Naive B cell (primary cell): ENCODE measurements around the gene ZNF516. TPM values are rescaled to one million over a fixed set of nuclear protein-coding genes. Genes with fewer than 3 reads are reported as not detected.

Experiments
- ATAC-seq, 2 donors: fragments of 150-1000 bp; cut with Tn5 transposase; 2 replicates each; pipeline ENCODE4 v1.10.0; 2021; ENCODE audit warnings: low read depth in 2 of 2, mild to moderate bottlenecking in 2 of 2, moderate library complexity in 2 of 2
- DNase-seq: peaks from one replicate; pipeline ENCODE4 v3.0.0; 2022
- H3K27ac Mint-ChIP-seq, 6 donors: one replicate each; pipeline ENCODE4 v1.8.0; 2020 to 2022; ENCODE audit warnings: mild to moderate bottlenecking in 6 of 6, mixed read lengths in 6 of 6, moderate library complexity in 5 of 6, inconsistent platforms in 2 of 6
- H3K27me3 Mint-ChIP-seq, 3 donors: one replicate each; pipeline ENCODE4 v1.8.0; 2021 to 2022; ENCODE audit warnings: mixed read lengths in 3 of 3, mild to moderate bottlenecking in 1 of 3
- H3K36me3 Mint-ChIP-seq, 2 donors: one replicate each; pipeline ENCODE4 v1.8.0; 2020 to 2022; ENCODE audit warnings: mixed read lengths in 2 of 2, inconsistent platforms in 1 of 2, mild to moderate bottlenecking in 1 of 2
- H3K4me1 Mint-ChIP-seq, 3 donors: one replicate each; pipeline ENCODE4 v1.8.0; 2020 to 2022; ENCODE audit warnings: mixed read lengths in 3 of 3, inconsistent platforms in 1 of 3, mild to moderate bottlenecking in 1 of 3, moderate library complexity in 1 of 3
- H3K4me3 Mint-ChIP-seq, 8 donors: one replicate each; pipeline ENCODE4 v1.8.0; 2020 to 2022; ENCODE audit warnings: mild to moderate bottlenecking in 8 of 8, mixed read lengths in 8 of 8, moderate library complexity in 8 of 8, inconsistent platforms in 2 of 8
- H3K9me3 Mint-ChIP-seq, 7 donors: one replicate each; pipeline ENCODE4 v1.8.0; 2020 to 2022; ENCODE audit warnings: mixed read lengths in 7 of 7, mild to moderate bottlenecking in 5 of 7, inconsistent platforms in 2 of 7, moderate library complexity in 1 of 7
- polyA plus RNA-seq, 6 donors: library from polyadenylated mRNA; unstranded; fragments of 300-500 nt; fragmentation: Illumina TruSeq; gene quantifications; one replicate each; pipeline ENCODE4 v1.2.3, GENCODE V29; 2021; ENCODE audit warnings: low read depth in 6 of 6

The ZNF516 gene
- polyA plus RNA-seq, 6 donors from 2014 or later: 1.7 to 7.5 (median 4.8) TPM

- no peak overlapping the region for H3K27ac Mint-ChIP-seq
- peaks cover 12% of the 10 kb centered on the region in 2 donors for H3K36me3 Mint-ChIP-seq
- DNase-seq (no peak), ATAC-seq (no peak)
- no peaks in the 10 kb centered on the region for H3K9me3 Mint-ChIP-seq
- H3K4me1 Mint-ChIP-seq: peaks cover 18 to 34% (median 22%) of the 10 kb centered on the region in 3 donors
- no peak overlapping the region for H3K4me3 Mint-ChIP-seq
- no peaks in the 10 kb centered on the region for H3K27me3 Mint-ChIP-seq
Observed at GRCh38 chr18:76379226-76380126, 115.6 kb downstream of the ZNF516 start.

GRCh38 chr18:76378526-76379215 lies 116.4 kb downstream of the ZNF516 start:
- no peak for DNase-seq
- Mint-ChIP-seq H3K4me3 (no peak overlapping the region), H3K9me3 (no peaks in the 10 kb centered on the region), H3K27me3 (no peaks in the 10 kb centered on the region), H3K36me3 (peaks cover 12% of the 10 kb centered on the region in 2 donors), H3K4me1 (peaks cover 22 to 41% (median 23%) of the 10 kb centered on the region in 3 donors), H3K27ac (no peak overlapping the region)
- ATAC-seq: no peak

DNA sequence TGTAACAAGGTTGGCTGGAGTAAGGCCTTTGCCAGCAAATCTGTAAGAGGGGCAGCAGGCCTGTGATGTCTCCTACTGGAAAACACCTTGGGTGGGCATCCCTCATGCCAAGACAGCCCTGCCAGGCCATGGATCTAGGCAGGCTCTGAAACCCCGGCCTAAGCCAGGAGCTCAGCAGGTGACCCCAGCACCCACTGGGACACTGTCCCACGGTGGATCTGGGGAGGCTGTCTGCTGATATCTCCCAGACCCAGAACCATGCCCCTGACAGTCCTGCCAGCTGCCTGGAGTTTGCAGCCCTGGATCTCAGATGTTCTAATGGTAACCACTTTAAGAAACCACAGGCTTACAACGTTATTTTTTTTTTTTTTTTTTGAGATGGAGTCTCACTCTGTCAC lies 117.7 kb downstream of the ZNF516 start:
- H3K4me3 Mint-ChIP-seq: no peak overlapping the region
- no peak for DNase-seq
- H3K36me3 Mint-ChIP-seq: peaks cover 12% of the 10 kb centered on the region in 2 donors
- peaks cover 24 to 47% (median 29%) of the 10 kb centered on the region in 3 donors for H3K4me1 Mint-ChIP-seq
- H3K27me3 Mint-ChIP-seq: no peaks in the 10 kb centered on the region
- no peak for ATAC-seq
- no peak overlapping the region for H3K27ac Mint-ChIP-seq
- no peaks in the 10 kb centered on the region for H3K9me3 Mint-ChIP-seq

- H3K4me3 Mint-ChIP-seq: no peak overlapping the region
- peaks cover 24 to 47% (median 29%) of the 10 kb centered on the region in 3 donors for H3K4me1 Mint-ChIP-seq
- peaks cover 12% of the 10 kb centered on the region in 2 donors for H3K36me3 Mint-ChIP-seq
- no peaks in the 10 kb centered on the region for H3K9me3 Mint-ChIP-seq
- DNase-seq: no peak
- H3K27me3 Mint-ChIP-seq: no peaks in the 10 kb centered on the region
- no peak overlapping the region for H3K27ac Mint-ChIP-seq
- no peak for ATAC-seq
Observed at GRCh38 chr18:76376668-76377358, 118.2 kb downstream of the ZNF516 start.

GRCh38 chr18:76376225-76376624 lies 118.8 kb downstream of the ZNF516 start:
- H3K4me1 Mint-ChIP-seq: peaks cover 24 to 47% (median 29%) of the 10 kb centered on the region in 3 donors
- no peak overlapping the region for H3K4me3 Mint-ChIP-seq
- no peaks in the 10 kb centered on the region for H3K27me3 Mint-ChIP-seq
- no peaks in the 10 kb centered on the region for H3K9me3 Mint-ChIP-seq
- no peak for ATAC-seq
- peaks cover 12% of the 10 kb centered on the region in 2 donors for H3K36me3 Mint-ChIP-seq
- peak overlapping the region in 1 of 6 donors; percentile 79 for H3K27ac Mint-ChIP-seq
- DNase-seq: no peak

GRCh38 chr18:76374330-76375281 lies 120.4 kb downstream of the ZNF516 start:
- Mint-ChIP-seq H3K4me3 (peak overlapping the region in 2 of 8 donors; percentile 15 to 44), H3K27me3 (no peaks in the 10 kb centered on the region), H3K27ac (peak overlapping the region in 3 of 6 donors; percentile 31 to 89 (median 77)), H3K36me3 (peaks cover 7 to 9% of the 10 kb centered on the region in 2 donors), H3K4me1 (peaks cover 24 to 45% (median 29%) of the 10 kb centered on the region in 3 donors), H3K9me3 (no peaks in the 10 kb centered on the region)
- DNase-seq (no peak), ATAC-seq (no peak)

DNA sequence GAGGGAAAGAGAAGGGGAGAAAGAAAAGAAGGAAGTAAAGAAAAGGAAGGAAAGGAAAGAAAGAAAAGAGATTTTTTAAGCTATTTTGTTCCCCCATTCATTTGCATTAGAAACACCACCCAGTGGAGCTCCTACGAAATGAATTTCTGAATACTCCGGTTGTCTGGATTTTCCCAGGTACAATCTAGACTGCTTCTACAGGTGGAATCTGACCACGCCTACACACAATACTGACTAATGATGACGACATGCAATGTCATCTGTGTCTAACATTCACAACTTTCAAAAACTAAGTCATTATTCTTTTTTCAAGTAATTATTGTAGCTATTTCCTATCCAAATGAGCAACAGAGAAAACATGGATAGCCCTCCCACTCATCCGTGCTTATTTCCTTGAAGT lies 121.7 kb downstream of the ZNF516 start:
- Mint-ChIP-seq H3K4me3 (no peak overlapping the region), H3K4me1 (peaks cover 24 to 45% (median 29%) of the 10 kb centered on the region in 3 donors), H3K27ac (peak overlapping the region in 1 of 6 donors; percentile 85), H3K27me3 (no peaks in the 10 kb centered on the region), H3K9me3 (no peaks in the 10 kb centered on the region), H3K36me3 (peaks cover 9 to 16% of the 10 kb centered on the region in 2 donors)
- no peak for ATAC-seq
- DNase-seq: no peak

DNA sequence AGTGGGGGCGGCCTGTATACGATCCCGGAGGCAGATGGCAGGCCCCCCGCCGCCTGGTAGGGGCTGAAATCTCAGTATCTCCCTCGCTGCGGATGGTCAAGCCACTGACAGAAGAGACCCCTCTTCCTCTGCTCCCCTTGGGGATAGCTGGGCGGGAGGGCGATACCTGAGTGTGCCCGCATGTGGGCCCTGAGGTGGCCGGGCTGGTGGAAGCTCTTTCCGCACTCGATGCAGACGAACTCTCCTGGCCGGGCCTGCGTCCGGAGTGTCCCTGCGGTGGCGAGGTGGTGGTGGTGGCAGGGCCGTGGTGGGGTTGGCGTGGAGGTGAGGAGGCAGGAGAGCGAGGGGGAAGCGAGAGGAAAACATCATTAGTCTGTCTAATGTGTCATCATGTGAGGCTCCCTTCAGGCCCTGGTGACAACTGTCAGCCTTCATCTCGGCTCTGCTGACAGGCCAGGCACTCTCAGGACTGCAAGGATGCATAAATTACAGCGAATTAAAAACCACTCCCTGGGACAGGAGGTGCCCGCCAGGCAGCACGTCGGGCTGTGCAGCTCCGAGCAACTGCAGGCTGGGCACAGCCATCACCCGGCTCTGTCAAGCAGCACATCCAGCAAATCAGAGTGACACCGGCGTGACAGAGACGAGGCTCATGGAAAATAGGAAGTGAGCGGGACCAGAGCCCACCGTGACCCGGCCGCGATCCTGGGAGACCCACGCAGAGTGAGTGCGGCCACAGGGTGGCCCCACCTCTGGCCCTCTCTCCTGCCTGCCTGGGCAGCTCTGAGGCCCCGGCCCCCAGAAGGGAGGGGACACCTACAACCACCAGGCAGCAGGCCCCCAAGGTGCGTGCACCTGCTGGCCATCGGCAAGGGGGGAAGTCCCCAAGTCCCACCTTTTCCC lies 123.5 kb downstream of the ZNF516 start:
- Mint-ChIP-seq H3K9me3 (no peaks in the 10 kb centered on the region), H3K4me1 (peaks cover 24 to 35% (median 29%) of the 10 kb centered on the region in 3 donors), H3K27ac (peak overlapping the region in 1 of 6 donors; percentile 76), H3K36me3 (peaks cover 9 to 16% of the 10 kb centered on the region in 2 donors), H3K4me3 (peak overlapping the region in 1 of 8 donors; percentile 42), H3K27me3 (no peaks in the 10 kb centered on the region)
- ATAC-seq: no peak
- no peak for DNase-seq

GRCh38 chr18:76370686-76371085 lies 124.4 kb downstream of the ZNF516 start:
- Mint-ChIP-seq H3K36me3 (peaks cover 9 to 16% of the 10 kb centered on the region in 2 donors), H3K27ac (no peak overlapping the region), H3K4me3 (no peak overlapping the region), H3K4me1 (peaks cover 20 to 27% (median 23%) of the 10 kb centered on the region in 3 donors), H3K9me3 (no peaks in the 10 kb centered on the region), H3K27me3 (no peaks in the 10 kb centered on the region)
- DNase-seq (no peak), ATAC-seq (no peak)

DNA sequence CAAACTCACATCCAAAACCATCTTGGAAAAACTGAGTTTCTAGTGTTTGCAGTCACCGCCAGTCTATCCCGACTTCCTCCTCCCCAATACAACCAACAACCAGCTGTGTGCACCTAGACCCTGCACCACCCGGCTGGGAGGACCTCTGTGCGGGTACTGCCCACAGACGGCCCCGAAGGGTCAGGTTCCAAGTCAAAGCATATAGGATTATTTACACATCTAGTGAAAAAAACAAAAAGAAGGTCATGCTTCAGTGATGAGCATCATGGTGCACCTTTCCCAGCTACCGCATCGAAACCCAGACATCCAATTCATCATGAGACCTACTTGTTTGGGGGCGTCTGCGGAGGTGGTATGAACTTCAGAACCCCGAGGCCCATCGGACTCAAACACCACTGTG lies 124.8 kb downstream of the ZNF516 start:
- H3K9me3 Mint-ChIP-seq: no peaks in the 10 kb centered on the region
- ATAC-seq (no peak), DNase-seq (no peak)
- H3K27ac Mint-ChIP-seq: peak overlapping the region in 1 of 6 donors; percentile 38
- peaks cover 15 to 22% (median 18%) of the 10 kb centered on the region in 3 donors for H3K4me1 Mint-ChIP-seq
- H3K27me3 Mint-ChIP-seq: no peaks in the 10 kb centered on the region
- H3K4me3 Mint-ChIP-seq: no peak overlapping the region
- peaks cover 9 to 16% of the 10 kb centered on the region in 2 donors for H3K36me3 Mint-ChIP-seq

- Mint-ChIP-seq H3K4me3 (no peak overlapping the region), H3K4me1 (peaks cover 11 to 18% (median 14%) of the 10 kb centered on the region in 3 donors), H3K27me3 (no peaks in the 10 kb centered on the region), H3K27ac (peak overlapping the region in 1 of 6 donors; percentile 52), H3K36me3 (peaks cover 9 to 16% of the 10 kb centered on the region in 2 donors), H3K9me3 (no peaks in the 10 kb centered on the region)
- ATAC-seq: no peak
- DNase-seq: no peak
Observed at GRCh38 chr18:76369791-76370190, 125.3 kb downstream of the ZNF516 start.
